HCT116 (cell line): ENCODE data around the gene NENF. TPM values are rescaled to one million over a fixed set of nuclear protein-coding genes. Genes with fewer than 3 reads are reported as not detected.

ENCODE experiments used
- ATAC-seq: fragments of 200-7000 bp; cut with Tn5 transposase; 2 replicates; pipeline ENCODE4 v1.9.1; 2020; ENCODE audit warnings: mild to moderate bottlenecking, moderate library complexity
- BruUV-seq: library from RNA; stranded (reverse); fragments of 400-500 nt; replicated peaks from 2 replicates; lab custom pipeline; 2021; lab: Mats Ljungman, UMichigan
- CTCF ChIA-PET: fragments of 300-600 bp; sonication (Branson Sonifier 250); formaldehyde crosslinking; loops from one replicate; lab custom pipeline; 2021; ENCODE audit warnings: antibody characterized with exemption; lab: Charles Lee
- POLR2A ChIA-PET: fragments of 300-600, 350-600 bp; sonication (Branson Sonifier 250); formaldehyde crosslinking; loops from one replicate; lab custom pipeline; 2021; ENCODE audit warnings: antibody characterized with exemption; lab: Charles Lee
- RAD21 ChIA-PET, 2 experiments: fragments of 300-600 bp; sonication (Branson Sonifier 250); formaldehyde crosslinking; loops; one replicate each; lab custom pipeline; 2023; ENCODE audit warnings: low total read pairs in 2 of 2; ENCODE audit not compliant: uncharacterized antibody in 2 of 2, unreplicated experiment in 2 of 2, low non-redundant PET in 1 of 2; lab: Charles Lee
- DNase-seq: peaks from one replicate; pipeline ENCODE4 v3.0.0-alpha.2; 2010; ENCODE audit warnings: low read depth, low spot score
- H2AFZ ChIP-seq: fragments of 200-600 bp; shearing (Covaris generic), sonication (generic); 2 replicates; pipeline ENCODE4 v1.6.1; 2017; ENCODE audit warnings: low read depth, mixed run types, mixed read lengths, antibody characterized with exemption, low read length; ENCODE audit not compliant: poor library complexity, severe bottlenecking
- H3K27ac ChIP-seq: 2 replicates; pipeline ENCODE4 v1.5.1; 2012; ENCODE audit warnings: low read depth, low read length
- H3K27me3 ChIP-seq: fragments of 200-600 bp; sonication (generic); 2 replicates; pipeline ENCODE4 v1.6.1; 2016; ENCODE audit warnings: mixed run types, low read length, mixed read lengths; ENCODE audit not compliant: insufficient read depth
- H3K36me3 ChIP-seq, 2 experiments: fragments of 200-500 bp in 1 of 2; fragments of 200-600 bp in 1 of 2; sonication (Bioruptor generic) in 1 of 2; sonication (generic) in 1 of 2; 2 replicates each; pipeline versions ENCODE4 v1.5.1 to v1.6.1; 2014 to 2016; ENCODE audit warnings: low read length in 2 of 2, inconsistent platforms in 1 of 2, mixed read lengths in 1 of 2, mixed run types in 1 of 2; ENCODE audit not compliant: insufficient read depth in 2 of 2, control insufficient read depth in 1 of 2
- H3K4me1 ChIP-seq, 2 experiments: fragments of 200-600 bp in 1 of 2; sonication (generic) in 1 of 2; 2 replicates each; pipeline versions ENCODE4 v1.5.1 to v1.6.1; 2012 to 2017; ENCODE audit warnings: low read length in 2 of 2, inconsistent platforms in 1 of 2, mild to moderate bottlenecking in 1 of 2, mixed read lengths in 1 of 2, mixed run types in 1 of 2, moderate library complexity in 1 of 2; ENCODE audit not compliant: insufficient read depth in 2 of 2, control insufficient read depth in 1 of 2
- H3K4me2 ChIP-seq: fragments of 200-600 bp; sonication (generic); 2 replicates; pipeline ENCODE4 v1.6.1; 2017; ENCODE audit warnings: mixed run types, low read length, mixed read lengths
- H3K4me3 ChIP-seq, 2 experiments: fragments of 200-600 bp in 1 of 2; sonication (generic) in 1 of 2; replicated peaks in 1 of 2; 2 replicates each; pipeline ENCODE4 v1.5.1; 2011 to 2016; ENCODE audit warnings: low read length in 2 of 2, control low read depth in 1 of 2, low read depth in 1 of 2, mild to moderate bottlenecking in 1 of 2, mixed read lengths in 1 of 2, mixed run types in 1 of 2
- H3K79me2 ChIP-seq: fragments of 200-600 bp; sonication (generic); 2 replicates; pipeline ENCODE4 v1.6.1; 2017; ENCODE audit warnings: mild to moderate bottlenecking, mixed run types, low read length, moderate library complexity, mixed read lengths; ENCODE audit not compliant: insufficient read depth
- H3K9ac ChIP-seq: fragments of 200-600 bp; sonication (generic); 2 replicates; pipeline ENCODE4 v1.6.1; 2016; ENCODE audit warnings: low read length, mixed read lengths
- H3K9me2 ChIP-seq: fragments of 200-600 bp; sonication (generic), shearing (Covaris generic); 2 replicates; pipeline ENCODE4 v1.6.1; 2017; ENCODE audit warnings: mixed run types, mild to moderate bottlenecking, moderate library complexity; ENCODE audit not compliant: insufficient read depth
- H3K9me3 ChIP-seq, 2 experiments: fragments of 200-500 bp in 1 of 2; fragments of 200-600 bp in 1 of 2; sonication (Bioruptor generic) in 1 of 2; sonication (generic) in 1 of 2; 2 replicates each; pipeline ENCODE4 v1.6.1; 2014 to 2017; ENCODE audit warnings: low read length in 2 of 2, mixed read lengths in 2 of 2, inconsistent platforms in 1 of 2, low read depth in 1 of 2, mild to moderate bottlenecking in 1 of 2, mixed run types in 1 of 2, moderate library complexity in 1 of 2; ENCODE audit not compliant: control insufficient read depth in 1 of 2, insufficient read depth in 1 of 2
- H4K20me1 ChIP-seq: fragments of 200-600 bp; sonication (generic), shearing (Covaris generic); 2 replicates; pipeline ENCODE4 v1.6.1; 2017; ENCODE audit warnings: mixed run types, mild to moderate bottlenecking, moderate library complexity; ENCODE audit not compliant: insufficient read depth
- CBX3 ChIP-seq: IDR thresholded peaks from 2 replicates; pipeline ENCODE4 v1.6.1; 2012; ENCODE audit warnings: low read depth
- CEBPB ChIP-seq: IDR thresholded peaks from 2 replicates; pipeline ENCODE4 v1.6.1; 2012; ENCODE audit warnings: low read depth
- CTCF ChIP-seq, 3 experiments: fragments of 200-600 bp in 1 of 3; sonication (generic) in 1 of 3; IDR thresholded peaks in 2 of 3; conservative IDR thresholded peaks in 1 of 3; 2 replicates each; pipeline ENCODE4 v1.5.1; 2012 to 2017; ENCODE audit warnings: low read depth in 2 of 3, low read length in 2 of 3, antibody characterized with exemption in 1 of 3, borderline replicate concordance in 1 of 3, control low read depth in 1 of 3, mild to moderate bottlenecking in 1 of 3, mixed read lengths in 1 of 3, mixed run types in 1 of 3, moderate library complexity in 1 of 3; ENCODE audit not compliant: insufficient read depth in 1 of 3
- EGR1 ChIP-seq: IDR thresholded peaks from 2 replicates; pipeline ENCODE4 v1.6.1; 2012; ENCODE audit warnings: low read depth
- ELF1 ChIP-seq: IDR thresholded peaks from 2 replicates; pipeline ENCODE4 v1.6.1; 2012; ENCODE audit warnings: low read depth, borderline replicate concordance
- EZH2 ChIP-seq: fragments of 200-600 bp; sonication (generic); IDR thresholded peaks from 2 replicates; pipeline ENCODE4 v1.6.1; 2017; ENCODE audit warnings: antibody characterized with exemption, mixed run types
- FOSL1 ChIP-seq: IDR thresholded peaks from 2 replicates; pipeline ENCODE4 v1.6.1; 2012; ENCODE audit warnings: low read depth
- JUND ChIP-seq: IDR thresholded peaks from 2 replicates; pipeline ENCODE4 v1.6.1; 2012
- POLR2A ChIP-seq: IDR thresholded peaks from 2 replicates; pipeline ENCODE4 v1.7.0; 2011; ENCODE audit warnings: borderline replicate concordance; ENCODE audit not compliant: insufficient read depth, insufficient read length; ENCODE audit errors: extremely low read depth
- RAD21 ChIP-seq: IDR thresholded peaks from 2 replicates; pipeline ENCODE4 v1.6.1; 2012; ENCODE audit warnings: low read depth, mild to moderate bottlenecking
- SIN3A ChIP-seq: IDR thresholded peaks from 2 replicates; pipeline ENCODE4 v1.6.1; 2012; ENCODE audit warnings: low read depth
- SP1 ChIP-seq: IDR thresholded peaks from 2 replicates; pipeline ENCODE4 v1.6.1; 2012; ENCODE audit warnings: low read depth
- TCF7L2 ChIP-seq: IDR thresholded peaks from 2 replicates; pipeline ENCODE4 v1.7.0; 2011; ENCODE audit warnings: borderline replicate concordance, inconsistent platforms; ENCODE audit not compliant: insufficient read depth, insufficient read length; ENCODE audit errors: extremely low read depth
- ZFX ChIP-seq: fragments of 450-650 bp; IDR thresholded peaks from 2 replicates; pipeline ENCODE4 v1.6.1; 2017
- ZNF274 ChIP-seq: fragments of 200-500 bp; sonication (Bioruptor generic); IDR thresholded peaks from 2 replicates; pipeline ENCODE4 v1.6.1; 2014; ENCODE audit warnings: mild to moderate bottlenecking, low read depth, low read length, inconsistent platforms
- intact Hi-C: fragments of 100-400 bp; cut with micrococcal nuclease; formaldehyde crosslinking; loops from 2 replicates; pipeline ENCODE4 v1.10.0; 2022
- total RNA-seq: library from RNA; stranded (reverse); gene quantifications from one replicate; pipeline ENCODE4 v1.2.1, GENCODE V29; 2021; ENCODE audit not compliant: unreplicated experiment
- TF ChIP-seq, protein P1 (sequence below): IDR thresholded peaks from 2 replicates; pipeline ENCODE4 v1.6.1; 2011; ENCODE audit warnings: mild to moderate bottlenecking, low read length, moderate library complexity; ENCODE audit not compliant: insufficient replicate concordance; ENCODE audit errors: extremely low read depth
- TF ChIP-seq, protein P2 (sequence below): IDR thresholded peaks from 2 replicates; pipeline ENCODE4 v1.6.1; 2012

The NENF gene
- total RNA-seq, 1 experiment from 2014 or later = 78.4 TPM

DNA sequence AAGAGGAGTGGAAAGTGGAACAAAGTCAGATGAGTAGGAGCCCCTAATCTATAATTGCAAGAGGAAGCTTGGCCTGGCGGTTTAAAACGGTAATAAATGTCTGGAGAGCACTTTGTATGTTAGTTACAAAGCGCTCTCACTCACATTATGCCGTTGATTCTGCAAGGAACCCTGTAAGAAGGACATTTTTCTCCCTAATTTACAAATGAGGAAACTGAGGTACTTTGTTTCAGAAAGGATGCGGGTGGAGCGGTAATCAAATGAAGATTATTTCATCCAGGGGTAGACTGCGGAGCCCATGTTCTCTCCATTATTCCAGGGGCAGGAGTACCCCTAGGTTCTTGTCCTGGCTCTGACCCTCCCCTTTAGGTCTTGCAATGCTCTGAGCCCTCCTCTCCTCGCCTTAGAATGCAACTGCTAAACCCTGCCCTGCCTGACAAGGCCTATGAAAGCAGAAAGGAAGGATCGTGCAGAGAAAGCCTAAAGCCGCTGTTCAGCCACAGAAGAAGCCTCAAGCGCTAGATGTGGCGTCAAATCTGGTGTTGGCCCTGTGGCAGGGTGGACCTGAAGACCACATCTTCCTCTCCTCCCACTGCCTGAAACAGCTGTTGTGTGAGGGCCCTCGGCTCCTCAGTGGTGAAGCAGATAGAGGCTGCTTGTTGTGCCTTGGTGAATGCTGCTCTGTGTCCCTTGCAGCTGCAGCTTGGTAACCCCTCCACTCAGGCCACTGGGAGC, 17.4 kb upstream of the NENF start:
- peak overlapping the region; percentile 84 to 85 for H3K4me3 ChIP-seq
- peak overlapping the region; percentile 81 for H3K4me2 ChIP-seq
- ChIA-PET CTCF (interaction anchor here (0.6 to 0.7 kb wide), 2 partner anchors 40 to 380 kb away, joined by 3 to 4 read pairs; partner anchors contain the start of genes DTL and INTS7), POLR2A (no interaction called here), RAD21 (no interaction called here)
- peaks cover 30% of the 10 kb centered on the region for H3K79me2 ChIP-seq
- peak overlapping the region; percentile 80 for H3K9ac ChIP-seq
- no peaks in the 10 kb centered on the region for H3K9me3 ChIP-seq
- no peak for DNase-seq
- ATAC-seq = no peak
- no TSS peak for BruUV-seq
- no peaks in the 10 kb centered on the region for H3K27me3 ChIP-seq
- intact Hi-C loops = no loop called here
- peak overlapping the region; percentile 28 for H2AFZ ChIP-seq
- H4K20me1 ChIP-seq = no peaks in the 10 kb centered on the region
- no peak for TF ChIP-seq CTCF (IDR thresholded peaks at IDR 0.05 in 2 of 3, conservative IDR thresholded peaks at IDR 0.05 in 1 of 3; ENCODE audit: borderline replicate concordance in 1 of 3, insufficient read depth in 1 of 3, low read depth in 2 of 3, low read length in 2 of 3)
- TF ChIP-seq ZFX = no peak
- H3K27ac ChIP-seq = no peak overlapping the region
- H3K36me3 ChIP-seq = peaks cover 2 to 15% of the 10 kb centered on the region in 2 experiments; a peak in 2 of 4 replicates
- H3K4me1 ChIP-seq = peaks cover 6 to 15% of the 10 kb centered on the region in 2 experiments
- H3K9me2 ChIP-seq = no peaks in the 10 kb centered on the region

GRCh38 chr1:212421165-212421564, 11.6 kb upstream of the NENF start:
- RAD21 ChIA-PET = interaction anchor here in 1 of 2 experiments (0.7 kb wide), 1 partner anchor 16 kb away, joined by 3 read pairs; no protein-coding TSS in a partner anchor
- Histone ChIP-seq H3K4me2 (no peak overlapping the region), H3K4me1 (no peaks in the 10 kb centered on the region), H2AFZ (no peak overlapping the region), H3K9me2 (no peaks in the 10 kb centered on the region), H3K79me2 (no peaks in the 10 kb centered on the region), H3K27me3 (peaks cover 10% of the 10 kb centered on the region; the same call in 1 of the 2 replicates), H3K9ac (no peak overlapping the region), H4K20me1 (no peaks in the 10 kb centered on the region), H3K9me3 (no peaks in the 10 kb centered on the region), H3K4me3 (no peak overlapping the region), H3K36me3 (no peaks in the 10 kb centered on the region), H3K27ac (no peak overlapping the region)
- no peak for ATAC-seq
- no TSS peak for BruUV-seq
- intact Hi-C loops = no loop called here
- no peak for DNase-seq
- POLR2A ChIA-PET = no interaction called here
- CTCF ChIA-PET = no interaction called here
- TF ChIP-seq TCF7L2 (no peak), EGR1 (no peak), SP1 (no peak), CBX3 (no peak), CEBPB (no peak), RAD21 (no peak), SIN3A (no peak), FOSL1 (no peak), ELF1 (no peak), EZH2 (no peak), ZFX (no peak), ZNF274 (no peak), JUND (no peak), POLR2A (no peak)
- TF ChIP-seq, protein P1, sequence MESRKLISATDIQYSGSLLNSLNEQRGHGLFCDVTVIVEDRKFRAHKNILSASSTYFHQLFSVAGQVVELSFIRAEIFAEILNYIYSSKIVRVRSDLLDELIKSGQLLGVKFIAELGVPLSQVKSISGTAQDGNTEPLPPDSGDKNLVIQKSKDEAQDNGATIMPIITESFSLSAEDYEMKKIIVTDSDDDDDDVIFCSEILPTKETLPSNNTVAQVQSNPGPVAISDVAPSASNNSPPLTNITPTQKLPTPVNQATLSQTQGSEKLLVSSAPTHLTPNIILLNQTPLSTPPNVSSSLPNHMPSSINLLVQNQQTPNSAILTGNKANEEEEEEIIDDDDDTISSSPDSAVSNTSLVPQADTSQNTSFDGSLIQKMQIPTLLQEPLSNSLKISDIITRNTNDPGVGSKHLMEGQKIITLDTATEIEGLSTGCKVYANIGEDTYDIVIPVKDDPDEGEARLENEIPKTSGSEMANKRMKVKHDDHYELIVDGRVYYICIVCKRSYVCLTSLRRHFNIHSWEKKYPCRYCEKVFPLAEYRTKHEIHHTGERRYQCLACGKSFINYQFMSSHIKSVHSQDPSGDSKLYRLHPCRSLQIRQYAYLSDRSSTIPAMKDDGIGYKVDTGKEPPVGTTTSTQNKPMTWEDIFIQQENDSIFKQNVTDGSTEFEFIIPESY = no peak
- TF ChIP-seq, protein P2, sequence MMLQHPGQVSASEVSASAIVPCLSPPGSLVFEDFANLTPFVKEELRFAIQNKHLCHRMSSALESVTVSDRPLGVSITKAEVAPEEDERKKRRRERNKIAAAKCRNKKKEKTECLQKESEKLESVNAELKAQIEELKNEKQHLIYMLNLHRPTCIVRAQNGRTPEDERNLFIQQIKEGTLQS = no peak
